ENCODE results near the gene KRTAP5-1. TPM values are rescaled to one million over a fixed set of nuclear protein-coding genes. Genes with fewer than 3 reads are reported as not detected.
A peak's percentile ranks its signal among the peaks of the same experiment; 100 is the strongest.

Gene KRTAP5-1
- total RNA-seq, 2 donors from 2014 or later = not detected

- Mint-ChIP-seq H3K4me1 (peaks cover 3% of the 10 kb centered on the region), H3K27me3 (ENCODE audit: insufficient read depth) (peaks cover 39% of the 10 kb centered on the region), H3K9me3 (peaks cover 5% of the 10 kb centered on the region), H3K27ac (no peak overlapping the region), H3K4me3 (peak overlapping the region; percentile 46), H3K36me3 (ENCODE audit: low read depth) (no peaks in the 10 kb centered on the region)
- Histone ChIP-seq H3K4me3 (ENCODE audit: low read length) (peak overlapping the region; percentile 72), H3K27me3 (ENCODE audit: control insufficient read depth, insufficient read depth, low read length, poor library complexity, severe bottlenecking) (peaks cover 48% of the 10 kb centered on the region), H3K4me1 (ENCODE audit: control insufficient read depth, insufficient read depth, low read length) (no peaks in the 10 kb centered on the region), H3K36me3 (ENCODE audit: control insufficient read depth, insufficient read depth, low read length) (no peaks in the 10 kb centered on the region), H3K9me3 (ENCODE audit: control insufficient read depth, low read length) (no peaks in the 10 kb centered on the region), H3K27ac (ENCODE audit: low read depth, low read length) (no peak overlapping the region), H3K9ac (ENCODE audit: extremely low read depth, low read length, poor library complexity, severe bottlenecking) (no peak overlapping the region)
- DNase-seq = peak; percentile 86
- 0 to 1% methylated on average over 26 to 64 of the region's 64 CpGs for WGBS, 2 experiments (ENCODE audit: insufficient coverage in 1 of 2, insufficient read length in 1 of 2)
- TF ChIP-seq, protein P1, sequence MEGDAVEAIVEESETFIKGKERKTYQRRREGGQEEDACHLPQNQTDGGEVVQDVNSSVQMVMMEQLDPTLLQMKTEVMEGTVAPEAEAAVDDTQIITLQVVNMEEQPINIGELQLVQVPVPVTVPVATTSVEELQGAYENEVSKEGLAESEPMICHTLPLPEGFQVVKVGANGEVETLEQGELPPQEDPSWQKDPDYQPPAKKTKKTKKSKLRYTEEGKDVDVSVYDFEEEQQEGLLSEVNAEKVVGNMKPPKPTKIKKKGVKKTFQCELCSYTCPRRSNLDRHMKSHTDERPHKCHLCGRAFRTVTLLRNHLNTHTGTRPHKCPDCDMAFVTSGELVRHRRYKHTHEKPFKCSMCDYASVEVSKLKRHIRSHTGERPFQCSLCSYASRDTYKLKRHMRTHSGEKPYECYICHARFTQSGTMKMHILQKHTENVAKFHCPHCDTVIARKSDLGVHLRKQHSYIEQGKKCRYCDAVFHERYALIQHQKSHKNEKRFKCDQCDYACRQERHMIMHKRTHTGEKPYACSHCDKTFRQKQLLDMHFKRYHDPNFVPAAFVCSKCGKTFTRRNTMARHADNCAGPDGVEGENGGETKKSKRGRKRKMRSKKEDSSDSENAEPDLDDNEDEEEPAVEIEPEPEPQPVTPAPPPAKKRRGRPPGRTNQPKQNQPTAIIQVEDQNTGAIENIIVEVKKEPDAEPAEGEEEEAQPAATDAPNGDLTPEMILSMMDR (conservative IDR thresholded peaks at IDR 0.05) = peak; percentile 88
Measured at GRCh38 chr11:1574238-1574932, 10.7 kb downstream of the KRTAP5-1 start.

GRCh38 chr11:1573903-1574237 lies 11.2 kb downstream of the KRTAP5-1 start:
- peak; percentile 79 for DNase-seq

GRCh38 chr11:1573077-1573902 lies 11.8 kb downstream of the KRTAP5-1 start:
- Histone ChIP-seq H3K36me3 (ENCODE audit: control insufficient read depth, insufficient read depth, low read length) (no peaks in the 10 kb centered on the region), H3K9me3 (ENCODE audit: control insufficient read depth, low read length) (no peaks in the 10 kb centered on the region), H3K27me3 (ENCODE audit: control insufficient read depth, insufficient read depth, low read length, poor library complexity, severe bottlenecking) (peaks cover 48% of the 10 kb centered on the region), H3K27ac (ENCODE audit: low read depth, low read length) (no peak overlapping the region), H3K4me1 (ENCODE audit: control insufficient read depth, insufficient read depth, low read length) (peaks cover 3% of the 10 kb centered on the region), H3K4me3 (ENCODE audit: low read length) (peak overlapping the region; percentile 72), H3K9ac (ENCODE audit: extremely low read depth, low read length, poor library complexity, severe bottlenecking) (peak overlapping the region; percentile 59)
- Mint-ChIP-seq H3K27me3 (ENCODE audit: insufficient read depth) (peaks cover 36% of the 10 kb centered on the region), H3K27ac (no peak overlapping the region), H3K9me3 (peaks cover 3% of the 10 kb centered on the region), H3K4me3 (peak overlapping the region; percentile 46), H3K4me1 (peaks cover 13% of the 10 kb centered on the region), H3K36me3 (ENCODE audit: low read depth) (no peaks in the 10 kb centered on the region)
- 13 to 30% methylated on average over 8 to 35 of the region's 37 CpGs for WGBS, 2 experiments (ENCODE audit: insufficient coverage in 1 of 2, insufficient read length in 1 of 2)
- TF ChIP-seq, protein P1 (conservative IDR thresholded peaks at IDR 0.05) = no peak
- peak; percentile 74 for DNase-seq

More at GRCh38 chr11:1573903-1574237, 11.2 kb downstream of the KRTAP5-1 start:
- Histone ChIP-seq H3K27ac (ENCODE audit: low read depth, low read length) (no peak overlapping the region), H3K36me3 (ENCODE audit: control insufficient read depth, insufficient read depth, low read length) (no peaks in the 10 kb centered on the region), H3K27me3 (ENCODE audit: control insufficient read depth, insufficient read depth, low read length, poor library complexity, severe bottlenecking) (peaks cover 48% of the 10 kb centered on the region), H3K9me3 (ENCODE audit: control insufficient read depth, low read length) (no peaks in the 10 kb centered on the region), H3K4me1 (ENCODE audit: control insufficient read depth, insufficient read depth, low read length) (no peaks in the 10 kb centered on the region), H3K4me3 (ENCODE audit: low read length) (peak overlapping the region; percentile 72), H3K9ac (ENCODE audit: extremely low read depth, low read length, poor library complexity, severe bottlenecking) (no peak overlapping the region)
- WGBS, 2 experiments (ENCODE audit: insufficient coverage in 1 of 2, insufficient read length in 1 of 2) = 9 to 22% methylated on average over 3 to 7 of the region's 7 CpGs
- no peaks in the 10 kb centered on the region for H3K36me3 Mint-ChIP-seq (ENCODE audit: low read depth)
- TF ChIP-seq, protein P1 (conservative IDR thresholded peaks at IDR 0.05) = no peak
- H3K4me1 Mint-ChIP-seq = peaks cover 7% of the 10 kb centered on the region
- peaks cover 39% of the 10 kb centered on the region for H3K27me3 Mint-ChIP-seq (ENCODE audit: insufficient read depth)
- H3K9me3 Mint-ChIP-seq = peaks cover 5% of the 10 kb centered on the region
- H3K27ac Mint-ChIP-seq = no peak overlapping the region
- peak overlapping the region; percentile 46 for H3K4me3 Mint-ChIP-seq

Data from endodermal cell (in vitro differentiated cells).